ENCODE measurements around the gene MAP7.
A peak's percentile ranks its signal among the peaks of the same experiment; 100 is the strongest.
"Not testable (repeated sequence)": the region's sequence is repeated elsewhere in the genome, so short reads cannot be mapped to it uniquely, and the experiment has no call there.

The MAP7 gene

GRCh38 chr6:136550330-136551071 lies at the start of gene MAP7:
Gene MAP7, minus strand, starts transcription at chr6:136550422. Its CDS starts 14 bp downstream, at chr6:136550408.
- peak; percentile 41 for DNase-seq (ENCODE audit: low read depth)

DNA sequence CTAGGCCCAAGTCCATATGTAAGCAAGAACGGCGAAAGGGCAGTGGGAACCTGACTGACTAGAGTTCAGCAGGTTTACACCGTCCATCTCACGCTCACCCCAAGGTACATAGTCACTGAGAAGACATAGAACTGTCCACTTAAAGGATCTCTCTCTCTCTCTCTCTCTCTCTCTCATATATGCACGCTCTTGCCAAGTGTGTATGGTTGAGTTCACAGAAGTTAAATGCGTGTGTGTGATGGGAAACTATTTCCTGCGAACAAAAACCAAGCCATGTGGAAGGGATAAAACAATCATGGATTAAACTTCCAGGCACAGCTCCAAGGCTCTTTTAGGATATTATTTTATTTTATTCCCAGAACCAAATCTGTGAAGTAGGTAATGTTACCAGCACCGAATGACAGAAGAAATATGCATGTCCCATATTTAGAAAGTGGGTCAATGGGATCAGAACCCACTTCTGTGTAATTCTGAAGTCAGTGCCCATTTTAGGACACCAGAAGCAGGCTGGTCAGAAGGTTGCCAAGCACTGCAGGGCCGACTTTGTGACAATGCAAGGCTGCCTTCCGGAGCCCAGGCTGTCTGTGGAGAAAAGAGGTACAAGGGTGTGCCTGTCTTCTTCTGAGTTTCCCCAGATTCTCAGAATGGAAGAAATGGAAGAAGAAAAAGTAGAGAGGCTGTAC lies 49.2 kb upstream of the MAP7 start:
- DNase-seq (ENCODE audit: low read depth): no peak

GRCh38 chr6:136598048-136598447 lies 47.8 kb upstream of the MAP7 start:
- no peak for DNase-seq (ENCODE audit: low read depth)

- DNase-seq (ENCODE audit: low read depth): no peak
Measured at GRCh38 chr6:136594671-136595070, 44.4 kb upstream of the MAP7 start.

- DNase-seq (ENCODE audit: low read depth): peak; percentile 26
Measured at GRCh38 chr6:136593748-136594490, 43.7 kb upstream of the MAP7 start.

GRCh38 chr6:136592930-136593673 lies 42.9 kb upstream of the MAP7 start:
- no peak for DNase-seq (ENCODE audit: low read depth)

- DNase-seq (ENCODE audit: low read depth): no peak
Measured at GRCh38 chr6:136591617-136592016, 41.4 kb upstream of the MAP7 start.

- not testable (repeated sequence) for DNase-seq (ENCODE audit: low read depth)
Measured at GRCh38 chr6:136590846-136591245, 40.6 kb upstream of the MAP7 start.

DNA sequence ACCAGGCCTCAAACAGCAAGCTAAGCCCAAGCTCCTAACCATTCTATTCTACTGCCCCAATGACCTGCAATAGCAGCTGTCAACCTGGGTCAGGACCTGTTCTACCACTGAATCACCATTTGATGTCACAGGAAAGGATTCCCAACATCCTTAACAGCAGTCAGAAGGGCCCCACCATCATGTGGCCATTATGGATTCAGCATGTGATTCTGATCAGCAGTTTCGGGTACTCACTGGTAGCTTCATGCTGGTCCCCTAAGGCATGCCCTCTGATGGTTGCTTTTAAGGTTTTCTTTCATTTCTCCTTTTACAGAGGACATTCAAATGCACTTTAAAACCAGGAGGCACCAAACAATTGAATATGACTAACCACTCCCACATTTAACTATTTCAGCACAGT lies 37.3 kb upstream of the MAP7 start:
- no peak for DNase-seq (ENCODE audit: low read depth)

DNA sequence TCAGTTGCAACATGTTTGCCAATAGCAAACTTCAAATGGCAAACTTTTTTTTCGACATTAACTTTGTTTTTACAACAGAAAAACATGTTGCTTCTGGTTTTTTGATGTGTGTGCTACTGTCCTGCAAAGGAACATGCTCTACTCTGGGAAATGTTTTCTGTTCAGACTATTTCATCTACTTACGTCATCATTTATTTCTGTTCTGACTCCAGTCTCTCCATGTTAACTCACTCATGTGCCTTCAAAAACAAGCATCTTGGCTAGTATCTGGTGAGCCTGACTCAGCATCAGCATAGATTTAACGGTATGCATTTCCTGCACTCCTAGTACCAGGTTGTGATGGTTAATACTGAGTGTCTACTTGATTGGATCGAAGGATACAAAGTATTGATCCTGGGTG lies 36.1 kb upstream of the MAP7 start:
- DNase-seq (ENCODE audit: low read depth): no peak

GRCh38 chr6:136585523-136585922 lies 35.3 kb upstream of the MAP7 start:
- DNase-seq (ENCODE audit: low read depth): not testable (repeated sequence)

GRCh38 chr6:136584290-136584689 lies 34.1 kb upstream of the MAP7 start:
- not testable (repeated sequence) for DNase-seq (ENCODE audit: low read depth)

- no peak for DNase-seq (ENCODE audit: low read depth)
Measured at GRCh38 chr6:136582711-136583471, 32.7 kb upstream of the MAP7 start.

GRCh38 chr6:136579800-136580199 lies 29.6 kb upstream of the MAP7 start:
- DNase-seq (ENCODE audit: low read depth): no peak

DNA sequence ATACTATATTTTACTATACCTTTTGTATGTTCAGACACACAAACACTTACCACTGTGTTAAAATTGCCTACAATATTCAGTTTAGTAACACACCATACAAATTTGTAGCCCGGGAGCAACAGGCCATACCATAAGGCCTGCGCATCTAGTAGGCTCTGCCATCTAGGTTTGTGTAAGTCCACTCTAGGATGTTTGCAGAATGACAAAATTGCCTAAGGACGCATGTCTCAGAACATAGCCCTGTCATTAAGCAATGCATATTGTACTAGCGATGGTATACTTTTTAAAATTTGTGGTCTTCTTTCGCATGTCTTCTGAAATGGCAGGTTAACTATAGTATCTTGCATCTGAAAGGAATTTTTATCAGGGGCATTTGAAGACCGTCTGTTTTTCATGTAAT lies 26.6 kb upstream of the MAP7 start:
- no peak for DNase-seq (ENCODE audit: low read depth)

GRCh38 chr6:136571496-136571895 lies 21.3 kb upstream of the MAP7 start:
- DNase-seq (ENCODE audit: low read depth): no peak

DNA sequence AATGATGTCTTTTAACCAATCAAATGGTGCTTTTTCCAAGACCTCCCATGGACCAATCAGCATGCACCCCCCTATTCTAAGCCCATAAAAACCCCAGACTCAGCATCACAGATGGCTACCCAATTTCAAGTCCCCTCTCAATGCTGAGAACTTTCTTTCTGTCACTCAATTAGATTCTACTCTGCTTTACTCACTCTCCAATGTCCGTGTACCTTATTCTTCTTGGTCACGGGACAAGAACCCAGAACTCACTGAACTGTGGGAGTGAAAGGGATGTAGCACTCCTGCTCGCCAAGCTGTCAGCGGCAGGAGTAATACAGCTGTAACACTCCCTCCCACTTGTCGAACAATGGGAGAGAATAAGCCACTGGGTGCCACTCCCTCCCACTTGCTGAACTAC lies 20.8 kb upstream of the MAP7 start:
- no peak for DNase-seq (ENCODE audit: low read depth)

DNA sequence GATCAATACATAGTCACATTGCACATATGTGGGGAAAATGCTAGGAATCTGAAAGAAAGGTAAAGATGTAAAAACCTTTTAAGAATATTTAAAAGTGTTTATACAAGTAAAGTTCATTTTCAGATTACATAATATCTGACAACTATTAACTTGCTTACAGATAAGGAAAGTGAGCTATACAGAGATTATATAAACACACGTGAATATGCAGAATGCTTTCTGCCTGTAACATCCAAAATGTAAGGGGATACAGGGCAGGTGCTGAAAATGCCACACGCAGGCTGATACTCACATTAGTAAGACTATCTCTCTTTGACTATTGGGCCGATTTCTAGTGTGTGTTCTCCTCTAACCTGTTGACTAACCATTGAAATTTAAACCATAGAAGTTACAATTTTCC lies 17.9 kb upstream of the MAP7 start:
- no peak for DNase-seq (ENCODE audit: low read depth)

DNA sequence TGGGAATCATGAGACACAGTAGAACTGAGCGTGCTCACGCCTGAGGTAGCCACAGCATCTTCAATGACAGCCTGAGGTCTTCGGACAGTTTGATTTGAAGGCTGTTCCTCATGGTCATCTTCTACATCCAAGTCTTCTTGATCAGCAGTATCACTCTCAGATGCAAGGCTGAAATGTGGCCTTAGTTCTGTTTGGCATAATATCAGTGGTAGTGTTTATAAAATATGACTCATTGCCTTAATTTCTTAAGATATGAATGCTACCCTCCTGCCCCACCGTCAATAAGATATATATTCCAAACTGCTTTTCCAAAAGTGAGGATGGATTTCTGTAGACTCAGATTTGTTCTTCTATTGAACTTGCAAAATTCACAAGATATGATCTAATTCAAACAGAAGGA lies 17.5 kb upstream of the MAP7 start:
- DNase-seq (ENCODE audit: low read depth): no peak

DNA sequence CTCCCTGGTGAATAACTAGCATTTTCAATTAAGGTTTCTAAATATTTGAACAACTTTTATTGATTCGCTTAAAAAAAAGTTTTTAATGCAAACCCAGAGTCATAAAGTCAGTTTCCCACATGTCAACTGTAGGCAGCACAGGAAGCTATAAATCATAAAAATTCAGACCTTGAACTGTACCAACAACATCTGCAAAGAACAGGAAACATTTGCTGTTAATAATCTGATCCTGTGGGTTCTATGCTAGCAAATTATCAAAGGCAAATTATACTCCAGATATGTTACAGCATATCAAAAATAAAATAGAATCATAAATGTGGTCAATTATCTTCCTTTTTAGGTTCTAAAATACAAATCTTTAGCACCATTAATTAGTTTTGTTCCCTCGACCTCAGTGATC lies 16.6 kb upstream of the MAP7 start:
- no peak for DNase-seq (ENCODE audit: low read depth)

DNA sequence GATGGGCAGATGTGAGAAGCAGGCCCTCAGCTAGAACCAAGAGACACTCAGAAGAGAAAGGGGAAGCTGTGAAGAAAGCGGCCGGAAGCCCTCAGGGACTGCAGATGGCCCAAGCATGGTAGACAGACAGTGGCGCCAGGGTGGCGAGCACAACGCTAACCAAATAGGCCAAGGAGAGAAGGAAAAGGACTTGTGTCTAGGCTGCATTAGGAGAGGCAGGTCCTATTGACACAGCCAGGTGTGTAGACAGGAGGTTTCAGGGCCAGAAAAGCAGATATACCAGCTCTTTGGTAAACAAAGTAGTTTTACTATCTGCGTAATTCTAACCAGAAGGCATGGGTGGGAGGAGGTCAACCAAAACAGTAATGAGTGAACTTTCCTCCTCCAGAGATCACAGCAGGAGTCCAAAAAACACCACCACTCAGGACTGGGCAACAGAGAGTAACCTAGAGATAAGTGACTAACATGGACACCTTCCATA lies 15.8 kb upstream of the MAP7 start:
- no peak for DNase-seq (ENCODE audit: low read depth)
